B cell (primary cell): ENCODE data around the gene ERBB4. TPM values are rescaled to one million over a fixed set of nuclear protein-coding genes. Genes with fewer than 3 reads are reported as not detected.
"Not testable (repeated sequence)": the region's sequence is repeated elsewhere in the genome, so short reads cannot be mapped to it uniquely, and the experiment has no call there.

ENCODE experiments used
- ATAC-seq: fragments of 200-7000 bp; cut with Tn5 transposase; one replicate; pipeline ENCODE4 v1.10.0; 2021; ENCODE audit warnings: low read depth, mild to moderate bottlenecking, moderate number of reproducible peaks, moderate library complexity
- CTCF ChIA-PET: fragments of 350-600 bp; sonication (Branson Sonifier 250); formaldehyde crosslinking; loops from one replicate; lab custom pipeline; 2021; ENCODE audit warnings: antibody characterized with exemption, inconsistent platforms; lab: Charles Lee
- POLR2A ChIA-PET: fragments of 350-600 bp; sonication (Branson Sonifier 250); formaldehyde crosslinking; loops from one replicate; lab custom pipeline; 2021; ENCODE audit warnings: antibody characterized with exemption; lab: Charles Lee
- DNase-seq: peaks from one replicate; pipeline ENCODE4 v3.0.0; 2013
- H2AFZ ChIP-seq: 2 replicates; pipeline ENCODE4 v1.6.1; 2012; ENCODE audit warnings: mild to moderate bottlenecking, low read depth, low read length; ENCODE audit not compliant: insufficient read depth, poor library complexity, severe bottlenecking
- H3K27ac ChIP-seq, 2 donors: 1 replicate in 1 of 2; 2 replicates in 1 of 2; pipeline ENCODE4 v1.5.1; 2012 to 2013; ENCODE audit warnings: low read length in 2 of 2, mild to moderate bottlenecking in 2 of 2, moderate library complexity in 1 of 2
- H3K27me3 ChIP-seq, 4 experiments: fragments of 200-600 bp in 1 of 4; sonication (generic) in 1 of 4; replicated peaks in 1 of 4; 1 replicate in 2 of 4; 2 replicates in 2 of 4; pipeline versions ENCODE4 v1.6.1 to v1.7.0; 2013 to 2016; ENCODE audit warnings: low read length in 3 of 4, mild to moderate bottlenecking in 2 of 4, mixed read lengths in 1 of 4, moderate library complexity in 1 of 4; ENCODE audit not compliant: insufficient read depth in 4 of 4, control insufficient read depth in 3 of 4; ENCODE audit errors: control extremely low read depth in 1 of 4
- H3K36me3 ChIP-seq, 2 experiments: replicated peaks in 1 of 2; 1 replicate in 1 of 2; 2 replicates in 1 of 2; pipeline versions ENCODE4 v1.6.1 to v1.7.1; 2013; ENCODE audit warnings: low read length in 1 of 2; ENCODE audit not compliant: insufficient read depth in 2 of 2, control insufficient read depth in 1 of 2; ENCODE audit errors: control extremely low read depth in 1 of 2, extremely low read depth in 1 of 2
- H3K4me1 ChIP-seq, 2 donors: fragments of 200-600 bp in 1 of 2; sonication (generic) in 1 of 2; 1 replicate in 1 of 2; 2 replicates in 1 of 2; pipeline versions ENCODE4 v1.5.1 to v1.6.1; 2013 to 2017; ENCODE audit warnings: low read length in 2 of 2; ENCODE audit not compliant: control insufficient read depth in 2 of 2, insufficient read depth in 2 of 2
- H3K4me2 ChIP-seq: replicated peaks from 2 replicates; pipeline ENCODE3; 2012; ENCODE audit warnings: mild to moderate bottlenecking, low read depth, low read length; ENCODE audit not compliant: poor library complexity, severe bottlenecking
- H3K4me3 ChIP-seq, 5 experiments: fragments of 200-600 bp in 1 of 5; sonication (generic) in 1 of 5; 1 replicate in 3 of 5; 2 replicates in 2 of 5; pipeline versions ENCODE4 v1.5.1 to v1.7.0; 2011 to 2016; ENCODE audit warnings: low read length in 4 of 5, mild to moderate bottlenecking in 4 of 5, low read depth in 2 of 5, control low read depth in 1 of 5, moderate library complexity in 1 of 5; ENCODE audit not compliant: insufficient read depth in 1 of 5; ENCODE audit errors: control extremely low read depth in 1 of 5, extremely low read depth in 1 of 5
- H3K79me2 ChIP-seq: fragments of 200-600 bp; sonication (generic); one replicate; pipeline ENCODE4 v1.6.0; 2016; ENCODE audit warnings: low read length; ENCODE audit not compliant: control insufficient read depth, insufficient read depth
- H3K9ac ChIP-seq: fragments of 200-600 bp; sonication (generic); 2 replicates; pipeline ENCODE4 v1.6.1; 2017; ENCODE audit warnings: mild to moderate bottlenecking, low read length, moderate library complexity
- H3K9me3 ChIP-seq, 3 donors: one replicate each; pipeline versions ENCODE4 v1.6.1 to v1.7.1; 2013; ENCODE audit warnings: low read length in 2 of 3; ENCODE audit not compliant: control insufficient read depth in 2 of 3, insufficient read depth in 1 of 3; ENCODE audit errors: control extremely low read depth in 1 of 3
- H4K20me1 ChIP-seq: 2 replicates; pipeline ENCODE4 v1.6.0; 2012; ENCODE audit warnings: mild to moderate bottlenecking, low read length; ENCODE audit not compliant: insufficient read depth, control insufficient read depth, poor library complexity, severe bottlenecking
- H3K27ac Mint-ChIP-seq: one replicate; pipeline ENCODE4 v1.8.0; 2021; ENCODE audit warnings: mixed read lengths
- H3K27me3 Mint-ChIP-seq: one replicate; pipeline ENCODE4 v1.8.0; 2021; ENCODE audit warnings: mixed read lengths
- H3K4me1 Mint-ChIP-seq: one replicate; pipeline ENCODE4 v1.8.0; 2021; ENCODE audit warnings: mixed read lengths
- H3K4me3 Mint-ChIP-seq: one replicate; pipeline ENCODE4 v1.8.0; 2021; ENCODE audit warnings: mixed read lengths
- H3K9me3 Mint-ChIP-seq: one replicate; pipeline ENCODE4 v1.8.0; 2022; ENCODE audit warnings: mixed read lengths; ENCODE audit not compliant: insufficient read depth
- CTCF ChIP-seq: fragments of 200-600 bp; IDR thresholded peaks from one replicate; pipeline ENCODE4 v1.8.0; 2022; ENCODE audit warnings: antibody characterized with exemption, mild to moderate bottlenecking
- EZH2 ChIP-seq: IDR thresholded peaks from 2 replicates; pipeline ENCODE4 v1.6.1; 2012; ENCODE audit warnings: borderline replicate concordance, low read depth, mild to moderate bottlenecking, moderate library complexity, low read length; ENCODE audit not compliant: insufficient read depth, poor library complexity, severe bottlenecking
- WGBS: methylation state at CpG from one replicate; pipeline ENCODE4 v1.1.5; 2013; ENCODE audit warnings: missing lambda C conversion rate; ENCODE audit not compliant: insufficient coverage; 5-methylcytosine and 5-hydroxymethylcytosine counted together
- intact Hi-C: fragments of 100-400 bp; cut with micrococcal nuclease; formaldehyde crosslinking; loops from one replicate; pipeline ENCODE4 v1.10.0; 2022
- polyA plus RNA-seq: library from polyadenylated mRNA; depleted of rRNA; stranded (reverse); fragments of >200 nt; gene quantifications from 2 replicates; pipeline ENCODE4 v1.2.3, GENCODE V29; 2012
- total RNA-seq, 2 donors: library from RNA; stranded (reverse); fragments of 120-200 nt in 1 of 2; gene quantifications; 1 replicate in 1 of 2; 2 replicates in 1 of 2; pipeline versions ENCODE4 v1.2.3 to v1.2.4, GENCODE V29; 2013 to 2022

ERBB4 gene
- total and polyA plus RNA-seq, 2 donors (not counting 1 experiment from before 2014, with no cell fraction given), result not detected

- H4K20me1 ChIP-seq, result no peaks in the 10 kb centered on the region
- ChIA-PET CTCF (no interaction called here), POLR2A (no interaction called here)
- no peaks in the 10 kb centered on the region for H3K79me2 ChIP-seq
- H3K9me3 ChIP-seq, result peaks cover 0 to 6% (median 0%) of the 10 kb centered on the region in 3 donors
- DNase-seq (no peak), ATAC-seq (no peak)
- Mint-ChIP-seq H3K4me3 (no peak overlapping the region), H3K27ac (no peak overlapping the region), H3K9me3 (no peaks in the 10 kb centered on the region), H3K4me1 (no peaks in the 10 kb centered on the region), H3K27me3 (no peaks in the 10 kb centered on the region)
- no peaks in the 10 kb centered on the region for H3K4me1 ChIP-seq
- H3K4me3 ChIP-seq, result no peak overlapping the region
- no peaks in the 10 kb centered on the region for H3K27me3 ChIP-seq
- TF ChIP-seq EZH2, result no peak
- no peak for TF ChIP-seq CTCF
- H3K4me2 ChIP-seq, result no peak overlapping the region
- H3K27ac ChIP-seq, result no peak overlapping the region
- intact Hi-C loops, result no loop called here
- WGBS, result no CpG with 5 or more reads among the region's 1 CpG
- no peak overlapping the region for H3K9ac ChIP-seq
- no peaks in the 10 kb centered on the region for H3K36me3 ChIP-seq
- H2AFZ ChIP-seq, result no peak overlapping the region
These were observed 295.9 kb downstream of the ERBB4 start for GRCh38 chr2:212242724-212243123.

DNA sequence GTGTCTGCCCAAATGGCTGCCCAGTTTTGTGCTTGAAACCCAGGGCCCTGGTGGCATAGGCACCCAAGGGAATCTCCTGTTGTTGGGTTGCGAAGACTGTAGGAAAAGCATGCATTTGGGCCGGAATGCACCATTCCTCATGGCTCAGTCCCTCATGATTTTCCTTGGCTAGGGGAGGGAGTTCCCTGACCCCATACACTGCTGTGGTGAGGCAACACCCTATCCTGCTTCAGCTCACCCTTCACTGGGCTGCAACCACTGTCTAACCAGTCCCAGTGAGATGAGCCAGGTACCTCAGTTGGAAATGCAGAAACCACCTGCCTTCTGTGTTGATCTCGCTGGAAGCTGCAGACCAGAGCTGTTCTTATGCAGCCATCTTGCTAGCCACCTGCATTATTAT, 300.4 kb downstream of the ERBB4 start:
- CTCF ChIA-PET, result not testable (repeated sequence)

More for the DNA sequence above, 300.4 kb downstream of the ERBB4 start:
- H3K9ac ChIP-seq, intact Hi-C loops, ATAC-seq, H3K27ac ChIP-seq, H3K4me3 ChIP-seq, H4K20me1 ChIP-seq, H3K79me2 ChIP-seq, H3K36me3 ChIP-seq, H3K4me1 ChIP-seq, DNase-seq, POLR2A ChIA-PET, H3K4me1 Mint-ChIP-seq, H3K27ac Mint-ChIP-seq, H3K9me3 ChIP-seq, H3K27me3 Mint-ChIP-seq, H3K9me3 Mint-ChIP-seq, H2AFZ ChIP-seq, H3K27me3 ChIP-seq, H3K4me3 Mint-ChIP-seq, H3K4me2 ChIP-seq: not testable (repeated sequence)
- WGBS, result 92% methylated on average over 2 of the region's 3 CpGs
